ENCODE data around the gene EIF3F.

EIF3F gene

GRCh38 chr11:7994581-7995278 lies 7.6 kb downstream of the EIF3F start:
- H3K36me3 ChIP-seq (ENCODE audit: insufficient read depth): peaks cover 5% of the 10 kb centered on the region; the same call in 1 of the 2 replicates
- no peak for TF ChIP-seq CTCF (conservative IDR thresholded peaks at IDR 0.05; ENCODE audit: low read depth, low read length)
- H3K4me1 ChIP-seq (ENCODE audit: low read depth, poor library complexity, severe bottlenecking): no peaks in the 10 kb centered on the region
- H3K4me2 ChIP-seq: no peak overlapping the region
- no peak overlapping the region for H3K9ac ChIP-seq
- no peaks in the 10 kb centered on the region for H4K20me1 ChIP-seq (ENCODE audit: insufficient read depth)
- H2AFZ ChIP-seq (ENCODE audit: low read depth): no peak overlapping the region
- H3K27ac ChIP-seq: no peak overlapping the region
- H3K79me2 ChIP-seq (ENCODE audit: insufficient read depth, low read depth): peaks cover 15% of the 10 kb centered on the region; the same call in 1 of the 2 replicates
- H3K27me3 ChIP-seq (ENCODE audit: insufficient read depth, low read depth): no peaks in the 10 kb centered on the region
- no peak overlapping the region for H3K4me3 ChIP-seq (IDR thresholded peaks at IDR 0.05; ENCODE audit: insufficient read depth, low read depth, low read length)

GRCh38 chr11:7999795-8000194 lies 12.7 kb downstream of the EIF3F start:
- TF ChIP-seq CTCF (conservative IDR thresholded peaks at IDR 0.05; ENCODE audit: low read depth, low read length): no peak
- peaks cover 5% of the 10 kb centered on the region; the same call in 1 of the 2 replicates for H3K36me3 ChIP-seq (ENCODE audit: insufficient read depth)
- H3K4me3 ChIP-seq (IDR thresholded peaks at IDR 0.05; ENCODE audit: insufficient read depth, low read depth, low read length): no peak overlapping the region
- H3K9ac ChIP-seq: no peak overlapping the region
- H3K27ac ChIP-seq: no peak overlapping the region
- no peak overlapping the region for H2AFZ ChIP-seq (ENCODE audit: low read depth)
- H3K27me3 ChIP-seq (ENCODE audit: insufficient read depth, low read depth): no peaks in the 10 kb centered on the region
- H3K4me2 ChIP-seq: no peak overlapping the region
- H3K4me1 ChIP-seq (ENCODE audit: low read depth, poor library complexity, severe bottlenecking): no peaks in the 10 kb centered on the region
- H4K20me1 ChIP-seq (ENCODE audit: insufficient read depth): no peaks in the 10 kb centered on the region
- no peaks in the 10 kb centered on the region for H3K79me2 ChIP-seq (ENCODE audit: insufficient read depth, low read depth)

- peaks cover 5% of the 10 kb centered on the region; the same call in 1 of the 2 replicates for H3K36me3 ChIP-seq (ENCODE audit: insufficient read depth)
- no peak overlapping the region for H3K9ac ChIP-seq
- no peak overlapping the region for H2AFZ ChIP-seq (ENCODE audit: low read depth)
- no peaks in the 10 kb centered on the region for H4K20me1 ChIP-seq (ENCODE audit: insufficient read depth)
- H3K4me1 ChIP-seq (ENCODE audit: low read depth, poor library complexity, severe bottlenecking): no peaks in the 10 kb centered on the region
- no peaks in the 10 kb centered on the region for H3K27me3 ChIP-seq (ENCODE audit: insufficient read depth, low read depth)
- H3K4me3 ChIP-seq (IDR thresholded peaks at IDR 0.05; ENCODE audit: insufficient read depth, low read depth, low read length): no peak overlapping the region
- TF ChIP-seq CTCF (conservative IDR thresholded peaks at IDR 0.05; ENCODE audit: low read depth, low read length): no peak
- no peak overlapping the region for H3K4me2 ChIP-seq
- no peaks in the 10 kb centered on the region for H3K79me2 ChIP-seq (ENCODE audit: insufficient read depth, low read depth)
- H3K27ac ChIP-seq: no peak overlapping the region
Measured at GRCh38 chr11:8000390-8000789, 13.3 kb downstream of the EIF3F start.

GRCh38 chr11:8002676-8003075 lies 15.5 kb downstream of the EIF3F start:
- Histone ChIP-seq H3K36me3 (ENCODE audit: insufficient read depth) (no peaks in the 10 kb centered on the region; the same call in 1 of the 2 replicates), H3K79me2 (ENCODE audit: insufficient read depth, low read depth) (no peaks in the 10 kb centered on the region), H3K4me3 (IDR thresholded peaks at IDR 0.05; ENCODE audit: insufficient read depth, low read depth, low read length) (no peak overlapping the region), H3K4me1 (ENCODE audit: low read depth, poor library complexity, severe bottlenecking) (no peaks in the 10 kb centered on the region), H3K9ac (no peak overlapping the region), H2AFZ (ENCODE audit: low read depth) (no peak overlapping the region), H4K20me1 (ENCODE audit: insufficient read depth) (no peaks in the 10 kb centered on the region), H3K27ac (no peak overlapping the region), H3K27me3 (ENCODE audit: insufficient read depth, low read depth) (no peaks in the 10 kb centered on the region), H3K4me2 (no peak overlapping the region)
- no peak for TF ChIP-seq CTCF (conservative IDR thresholded peaks at IDR 0.05; ENCODE audit: low read depth, low read length)

Data from KMS-11 (cell line).